ENCODE results near the gene SUGP2. TPM values are rescaled to one million over a fixed set of nuclear protein-coding genes. Genes with fewer than 3 reads are reported as not detected.

The SUGP2 gene
- total RNA-seq, 2 donors from 2014 or later: 44.1 to 55.3 TPM

GRCh38 chr19:19067276-19068072 lies 34.2 kb upstream of the SUGP2 start:
- H3K27ac ChIP-seq: no peak overlapping the region
- H3K9ac ChIP-seq (ENCODE audit: low read depth in 2 of 2, low read length in 2 of 2): no peak overlapping the region
- TF ChIP-seq CTCF (IDR thresholded peaks at IDR 0.05): no peak
- no peaks in the 10 kb centered on the region for H3K36me3 ChIP-seq
- no peak for DNase-seq
- intact Hi-C loops (cut with DNase I): no loop called here
- H3K27me3 ChIP-seq: no peaks in the 10 kb centered on the region
- H3K4me1 ChIP-seq: peaks cover 6% of the 10 kb centered on the region
- H3K4me3 ChIP-seq: no peak overlapping the region
- H3K9me3 ChIP-seq: no peaks in the 10 kb centered on the region

GRCh38 chr19:19064811-19065745 lies 31.8 kb upstream of the SUGP2 start:
- intact Hi-C loops (cut with DNase I): no loop called here
- no peaks in the 10 kb centered on the region for H3K27me3 ChIP-seq
- peaks cover 6% of the 10 kb centered on the region for H3K4me1 ChIP-seq
- no peaks in the 10 kb centered on the region for H3K9me3 ChIP-seq
- H3K4me3 ChIP-seq: peak overlapping the region; percentile 39
- peak; percentile 47 for DNase-seq
- peak overlapping the region; percentile 57 to 87 for H3K9ac ChIP-seq (ENCODE audit: low read depth in 2 of 2, low read length in 2 of 2)
- no peaks in the 10 kb centered on the region for H3K36me3 ChIP-seq
- TF ChIP-seq CTCF (IDR thresholded peaks at IDR 0.05): no peak
- H3K27ac ChIP-seq: no peak overlapping the region

GRCh38 chr19:19064098-19064722 lies 30.9 kb upstream of the SUGP2 start:
- no peak for TF ChIP-seq CTCF (IDR thresholded peaks at IDR 0.05)
- Histone ChIP-seq H3K36me3 (no peaks in the 10 kb centered on the region), H3K9me3 (no peaks in the 10 kb centered on the region), H3K27ac (peak overlapping the region; percentile 23), H3K27me3 (no peaks in the 10 kb centered on the region), H3K4me1 (peaks cover 6% of the 10 kb centered on the region), H3K4me3 (peak overlapping the region; percentile 39), H3K9ac (ENCODE audit: low read depth in 2 of 2, low read length in 2 of 2) (peak overlapping the region; percentile 57 to 87)
- peak; percentile 37 for DNase-seq
- intact Hi-C loops (cut with DNase I): no loop called here

- Histone ChIP-seq H3K27ac (peak within 1 kb of the TSS; percentile 23), H3K27me3 (no peaks in the 10 kb centered on the region), H3K9ac (ENCODE audit: low read depth in 2 of 2, low read length in 2 of 2) (peak within 1 kb of the TSS; percentile 57 to 87), H3K9me3 (no peaks in the 10 kb centered on the region), H3K36me3 (no peaks in the 10 kb centered on the region), H3K4me3 (peak within 1 kb of the TSS; percentile 39), H3K4me1 (peaks cover 6% of the 10 kb centered on the region)
- no peak for TF ChIP-seq CTCF (IDR thresholded peaks at IDR 0.05)
- intact Hi-C loops (cut with DNase I): no loop called here
- DNase-seq: peak; percentile 99
These were observed 30.1 kb upstream of the SUGP2 start, which contains the start of gene SLC25A42 for GRCh38 chr19:19063183-19064097. TSS of gene SLC25A42 (plus strand) at chr19:19063994. CDS start at chr19:19096125, 32,131 bp downstream.
